GM12874 (cell line): ENCODE data around the gene SDF4.

Experiments used
- CTCF ChIP-seq: IDR thresholded peaks from 2 replicates; pipeline ENCODE4 v1.5.1; 2011; ENCODE audit warnings: low read depth, mild to moderate bottlenecking, control low read depth, low read length, moderate library complexity; ENCODE audit not compliant: insufficient read depth

SDF4 gene

GRCh38 chr1:1242461-1243265, 10.9 kb upstream of the SDF4 start:
- no peak for TF ChIP-seq CTCF

- TF ChIP-seq CTCF, result no peak
These were observed 9.9 kb upstream of the SDF4 start for GRCh38 chr1:1241588-1242219.

- TF ChIP-seq CTCF, result no peak
These were observed 9.2 kb upstream of the SDF4 start for GRCh38 chr1:1240822-1241587.

- TF ChIP-seq CTCF, result no peak
These were observed 8.5 kb upstream of the SDF4 start for GRCh38 chr1:1240348-1240732.

GRCh38 chr1:1239614-1240347, 8.0 kb upstream of the SDF4 start:
- TF ChIP-seq CTCF, result no peak

- TF ChIP-seq CTCF, result no peak
These were observed 7.4 kb upstream of the SDF4 start for GRCh38 chr1:1239227-1239613.
